Small intestine (tissue), 7 donors: ENCODE data around the gene CXCL9. TPM values are rescaled to one million over a fixed set of nuclear protein-coding genes. Genes with fewer than 3 reads are reported as not detected.

ENCODE experiments used
- DNase-seq, 2 donors: peaks; one replicate each; pipeline versions ENCODE4 v3.0.0 to v3.0.0-alpha.2; 2013
- FAIRE-seq: peaks from 2 replicates; lab custom pipeline; 2012; peaks lifted over from hg19 to GRCh38; lab: Jason Lieb, UNC
- H3K27ac ChIP-seq, 3 donors: one replicate each; pipeline ENCODE4 v1.5.1; 2013; ENCODE audit warnings: low read length in 2 of 3, mild to moderate bottlenecking in 2 of 3, control low read depth in 1 of 3, inconsistent platforms in 1 of 3, low read depth in 1 of 3, moderate library complexity in 1 of 3
- H3K27me3 ChIP-seq, 3 donors: one replicate each; pipeline ENCODE4 v1.6.1; 2013; ENCODE audit warnings: low read length in 3 of 3, inconsistent platforms in 1 of 3; ENCODE audit not compliant: control insufficient read depth in 3 of 3, insufficient read depth in 3 of 3
- H3K36me3 ChIP-seq, 3 donors: one replicate each; pipeline ENCODE4 v1.6.1; 2013; ENCODE audit warnings: low read length in 3 of 3, inconsistent platforms in 1 of 3, low read depth in 1 of 3, mild to moderate bottlenecking in 1 of 3, moderate library complexity in 1 of 3; ENCODE audit not compliant: control insufficient read depth in 3 of 3, insufficient read depth in 2 of 3
- H3K4me1 ChIP-seq, 3 donors: one replicate each; pipeline ENCODE4 v1.6.1; 2013; ENCODE audit warnings: low read length in 2 of 3, inconsistent platforms in 1 of 3, low read depth in 1 of 3, mild to moderate bottlenecking in 1 of 3, moderate library complexity in 1 of 3; ENCODE audit not compliant: control insufficient read depth in 3 of 3, insufficient read depth in 2 of 3
- H3K4me3 ChIP-seq, 3 donors: one replicate each; pipeline ENCODE4 v1.5.1; 2013; ENCODE audit warnings: low read length in 3 of 3, control low read depth in 1 of 3, inconsistent platforms in 1 of 3, low read depth in 1 of 3, mild to moderate bottlenecking in 1 of 3, moderate library complexity in 1 of 3
- H3K9me3 ChIP-seq, 2 donors: one replicate each; pipeline ENCODE4 v1.6.1; 2013; ENCODE audit warnings: low read depth in 1 of 2, low read length in 1 of 2; ENCODE audit not compliant: control insufficient read depth in 2 of 2, insufficient read depth in 1 of 2
- WGBS, 3 donors: extraction: QIAGEN DNeasy Blood & Tissue Kit; methylation state at CpG; one replicate each; pipeline ENCODE4 v1.1.7; 2013; 5-methylcytosine and 5-hydroxymethylcytosine counted together
- polyA plus RNA-seq, 4 donors: library from polyadenylated mRNA; stranded (reverse) in 3 of 4; unstranded in 1 of 4; fragments of 200-250 nt in 3 of 4; fragments of 120-200 nt in 1 of 4; gene quantifications; one replicate each; pipeline versions ENCODE4 v1.2.1 to v1.2.3, GENCODE V29; 2013
- donor health status: healthy with polysubstance abuse.
- donor health status: control.
- donor health status: control.
- donor health status: Bipolar disorder and iron deficiency.
- donor health status: healthy.

CXCL9 gene
- polyA plus RNA-seq, 4 donors: 2.0 to 4.1 (median 2.7) TPM; not detected in 1

DNA sequence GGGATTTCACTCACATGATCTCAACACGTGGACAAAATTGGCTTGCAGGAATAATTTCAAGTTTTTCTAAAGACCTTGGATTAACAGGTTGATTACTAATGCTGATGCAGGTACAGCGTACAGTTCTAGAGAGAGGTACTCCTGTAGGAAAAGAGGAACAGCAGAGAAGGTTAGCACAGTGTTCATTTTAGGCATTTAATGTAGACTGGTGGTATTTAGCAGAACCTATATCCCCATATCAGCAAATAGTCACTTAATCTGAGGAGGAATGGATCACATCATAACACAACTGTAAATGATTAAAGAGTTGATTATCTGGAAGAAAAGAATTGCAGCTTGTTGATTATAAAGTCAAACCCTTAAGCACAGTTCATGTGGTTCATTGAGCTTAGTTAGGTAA, 15.4 kb upstream of the CXCL9 start:
- Histone ChIP-seq H3K27ac (no peak overlapping the region), H3K4me3 (no peak overlapping the region), H3K4me1 (peaks cover 0 to 2% (median 0%) of the 10 kb centered on the region in 3 donors), H3K27me3 (no peaks in the 10 kb centered on the region), H3K9me3 (no peaks in the 10 kb centered on the region), H3K36me3 (no peaks in the 10 kb centered on the region)
- DNase-seq (no peak), FAIRE-seq (no peak)
- 62 to 83% (median 70%) methylated on average over 2 of the region's 2 CpGs for WGBS, 3 donors

DNA sequence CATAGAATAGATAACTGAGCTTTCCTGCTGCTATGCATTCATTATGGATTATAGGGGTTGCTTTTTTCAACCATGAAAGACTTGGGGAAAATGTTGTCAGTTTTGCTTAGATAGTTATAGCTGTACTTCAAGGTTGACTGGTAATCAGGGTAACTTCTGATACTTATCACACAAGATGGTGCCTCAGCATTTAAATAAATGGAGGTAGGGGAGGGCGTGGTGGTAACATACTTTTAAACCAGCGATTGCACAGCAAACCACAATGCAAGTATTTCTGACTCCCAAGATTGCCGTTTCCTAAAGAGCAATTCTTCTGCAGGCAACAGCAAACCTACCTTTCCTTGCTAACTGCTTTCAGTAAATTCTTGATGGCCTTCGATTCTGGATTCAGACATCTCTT, 14.7 kb upstream of the CXCL9 start:
- no peak for FAIRE-seq
- H3K27me3 ChIP-seq: no peaks in the 10 kb centered on the region
- no peak overlapping the region for H3K27ac ChIP-seq
- no peaks in the 10 kb centered on the region for H3K36me3 ChIP-seq
- no peaks in the 10 kb centered on the region for H3K9me3 ChIP-seq
- 80 to 91% (median 83%) methylated on average over 4 of the region's 4 CpGs for WGBS, 3 donors
- DNase-seq: no peak
- no peak overlapping the region for H3K4me3 ChIP-seq
- peaks cover 0 to 2% (median 0%) of the 10 kb centered on the region in 3 donors for H3K4me1 ChIP-seq

- no peaks in the 10 kb centered on the region for H3K9me3 ChIP-seq
- no peaks in the 10 kb centered on the region for H3K36me3 ChIP-seq
- no peak for DNase-seq
- H3K4me1 ChIP-seq: peaks cover 0 to 13% (median 4%) of the 10 kb centered on the region in 3 donors
- no peak overlapping the region for H3K4me3 ChIP-seq
- no peaks in the 10 kb centered on the region for H3K27me3 ChIP-seq
- FAIRE-seq: no peak
- no peak overlapping the region for H3K27ac ChIP-seq
- WGBS, 3 donors: 68 to 82% (median 69%) methylated on average over 3 of the region's 3 CpGs
Measured at GRCh38 chr4:76017056-76017686, 9.9 kb upstream of the CXCL9 start.

DNA sequence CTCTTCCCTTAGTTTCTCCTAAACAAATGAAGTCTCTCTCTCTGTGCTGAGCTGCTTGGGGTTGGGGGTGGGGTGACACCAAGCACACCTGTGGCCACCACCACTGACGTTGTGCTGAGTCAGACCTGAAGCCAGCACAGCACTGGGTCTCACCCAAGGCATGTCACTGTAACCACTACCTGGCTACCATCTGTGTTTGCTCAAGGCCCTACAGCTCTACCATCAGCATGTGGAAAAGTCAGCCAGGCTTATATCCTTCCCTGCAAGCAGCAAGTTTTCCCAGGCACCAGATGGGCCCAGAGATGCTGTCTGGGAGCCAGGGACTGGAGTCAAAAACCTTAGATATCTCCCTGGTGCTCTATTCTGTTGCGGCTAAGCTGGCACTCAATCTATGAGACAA, 9.1 kb upstream of the CXCL9 start:
- H3K36me3 ChIP-seq: no peaks in the 10 kb centered on the region
- H3K27me3 ChIP-seq: no peaks in the 10 kb centered on the region
- H3K4me3 ChIP-seq: no peak overlapping the region
- no peak overlapping the region for H3K27ac ChIP-seq
- whole genome bisulfite sequencing, 3 donors: 66 to 78% (median 73%) methylated on average over 2 of the region's 2 CpGs
- H3K9me3 ChIP-seq: no peaks in the 10 kb centered on the region
- FAIRE-seq (no peak), DNase-seq (peak in 1 of 2 donors; percentile 17)
- peaks cover 0 to 16% (median 4%) of the 10 kb centered on the region in 3 donors for H3K4me1 ChIP-seq

DNA sequence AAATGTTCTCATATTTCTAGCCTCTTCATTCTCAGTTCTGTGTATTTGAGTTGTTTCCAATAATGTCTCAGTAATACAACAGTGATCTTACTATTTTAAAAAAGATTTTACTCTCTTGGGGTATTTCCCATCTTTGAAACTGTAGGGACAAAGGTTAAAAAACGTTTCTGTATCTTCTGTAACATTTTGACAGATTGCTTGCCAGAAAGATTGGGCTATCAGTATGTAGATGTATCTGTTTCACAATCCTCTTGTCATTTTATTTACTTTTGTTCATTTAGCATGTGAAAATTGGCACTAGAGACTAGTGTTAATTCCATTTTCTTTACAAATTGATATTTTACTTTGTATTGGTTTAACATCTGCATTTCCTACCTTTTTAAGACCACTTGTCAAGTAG, 6.2 kb upstream of the CXCL9 start:
- H3K4me1 ChIP-seq: peaks cover 0 to 16% (median 4%) of the 10 kb centered on the region in 3 donors
- no peaks in the 10 kb centered on the region for H3K27me3 ChIP-seq
- no peaks in the 10 kb centered on the region for H3K36me3 ChIP-seq
- H3K27ac ChIP-seq: no peak overlapping the region
- H3K4me3 ChIP-seq: no peak overlapping the region
- no peaks in the 10 kb centered on the region for H3K9me3 ChIP-seq
- WGBS, 3 donors: 2 to 14% (median 11%) methylated on average over 1 of the region's 1 CpG
- FAIRE-seq (no peak), DNase-seq (no peak)

DNA sequence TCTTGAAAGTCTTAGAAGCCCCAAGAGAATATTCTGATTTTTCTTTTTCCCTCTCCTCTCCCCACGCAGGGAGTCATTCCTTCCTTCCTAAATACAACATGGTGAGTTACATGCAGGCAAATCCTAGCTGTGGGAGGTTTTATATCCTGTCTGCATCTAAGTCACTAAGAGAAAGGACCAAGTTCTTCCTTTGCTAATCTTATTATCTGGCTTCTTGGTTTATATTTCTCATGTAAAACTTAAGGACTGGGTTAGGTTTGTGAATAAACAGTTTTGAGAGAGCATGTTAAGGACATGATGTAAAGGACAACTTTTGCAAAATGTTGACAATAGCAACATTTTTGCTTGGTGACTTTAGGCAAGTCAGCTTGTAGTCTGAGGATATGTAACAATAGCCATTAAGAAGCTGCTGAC, 5.1 kb upstream of the CXCL9 start:
- Histone ChIP-seq H3K4me1 (peaks cover 0 to 16% (median 4%) of the 10 kb centered on the region in 3 donors), H3K9me3 (no peaks in the 10 kb centered on the region), H3K36me3 (no peaks in the 10 kb centered on the region), H3K27me3 (no peaks in the 10 kb centered on the region), H3K4me3 (no peak overlapping the region), H3K27ac (peak overlapping the region in 2 of 3 donors; percentile 34 to 79)
- DNase-seq (no peak), FAIRE-seq (no peak)
- 50 to 71% (median 56%) methylated on average over 1 of the region's 1 CpG for WGBS, 3 donors

GRCh38 chr4:76011700-76012387, 4.5 kb upstream of the CXCL9 start:
- no peak for FAIRE-seq
- H3K27ac ChIP-seq: peak overlapping the region in 2 of 3 donors; percentile 34 to 79
- no peak overlapping the region for H3K4me3 ChIP-seq
- H3K27me3 ChIP-seq: no peaks in the 10 kb centered on the region
- H3K4me1 ChIP-seq: peaks cover 0 to 16% (median 4%) of the 10 kb centered on the region in 3 donors
- DNase-seq: no peak
- no peaks in the 10 kb centered on the region for H3K36me3 ChIP-seq
- no peaks in the 10 kb centered on the region for H3K9me3 ChIP-seq
- 44 to 66% (median 65%) methylated on average over 13 of the region's 13 CpGs for WGBS, 3 donors

- WGBS, 3 donors: 94 to 96% (median 96%) methylated on average over 31 of the region's 31 CpGs
- peaks cover 0 to 18% (median 4%) of the 10 kb centered on the region in 3 donors for H3K4me1 ChIP-seq
- peak overlapping the region in 2 of 3 donors; percentile 34 to 79 for H3K27ac ChIP-seq
- H3K36me3 ChIP-seq: no peaks in the 10 kb centered on the region
- no peaks in the 10 kb centered on the region for H3K9me3 ChIP-seq
- no peak overlapping the region for H3K4me3 ChIP-seq
- no peaks in the 10 kb centered on the region for H3K27me3 ChIP-seq
- FAIRE-seq: no peak
- DNase-seq: no peak
Measured at GRCh38 chr4:76011018-76011670, 3.8 kb upstream of the CXCL9 start.
